A673 (cell line): ENCODE results near the gene IPO8.

Source experiments
- CTCF ChIP-seq: fragments of 300-800, 200-600 bp; sonication (generic); conservative IDR thresholded peaks from 2 replicates; pipeline ENCODE4 v1.5.1; 2017; ENCODE audit warnings: low read depth, mild to moderate bottlenecking, antibody characterized with exemption, low read length, moderate library complexity, mixed read lengths
- EZH2 ChIP-seq: fragments of 200-600 bp; sonication (generic); IDR thresholded peaks from 2 replicates; pipeline ENCODE4 v1.6.1; 2017; ENCODE audit warnings: borderline replicate concordance, low read depth, mild to moderate bottlenecking, mixed read lengths, antibody characterized with exemption, low read length; ENCODE audit not compliant: poor library complexity, severe bottlenecking

- TF ChIP-seq CTCF: no peak
- TF ChIP-seq EZH2: no peak
These were observed 96.1 kb downstream of the IPO8 start for GRCh38 chr12:30599608-30600007.
